ENCODE measurements around the gene MSANTD1.

Gene MSANTD1

DNA sequence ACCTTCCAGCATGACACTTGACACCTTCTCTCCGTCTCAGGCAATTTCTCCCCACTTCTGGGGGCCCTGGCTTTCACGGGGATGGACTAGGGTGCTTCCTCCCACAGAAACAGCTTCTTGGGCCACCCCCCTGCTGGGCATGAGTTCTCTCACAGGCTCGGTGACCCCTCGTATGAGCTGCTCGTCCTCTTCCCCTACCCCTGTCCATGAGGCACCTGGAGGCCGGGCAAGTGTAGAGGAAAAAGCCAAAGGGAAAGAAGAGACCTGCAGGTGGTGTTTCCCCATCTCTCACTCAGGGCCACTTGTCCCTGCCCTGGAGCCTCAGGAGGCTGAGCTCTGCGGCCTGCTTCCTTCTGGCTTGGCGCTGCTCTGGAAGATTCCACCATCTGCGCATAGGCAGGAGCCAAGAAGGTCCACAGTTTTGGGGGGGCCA, 41.9 kb downstream of the MSANTD1 start:
- peaks cover 11% of the 10 kb centered on the region for H3K4me1 ChIP-seq (ENCODE audit: control insufficient read depth, low read depth, low read length)
- no peaks in the 10 kb centered on the region for H3K36me3 ChIP-seq (ENCODE audit: control insufficient read depth, low read depth, low read length)
- H3K9me3 ChIP-seq (ENCODE audit: control insufficient read depth, low read depth, low read length): no peaks in the 10 kb centered on the region
- peaks cover 29% of the 10 kb centered on the region for H3K27me3 ChIP-seq (ENCODE audit: control insufficient read depth, insufficient read depth, low read length)
- H3K27ac ChIP-seq (ENCODE audit: low read length): no peak overlapping the region
- no peak overlapping the region for H3K9ac ChIP-seq (ENCODE audit: low read length)
- no peak overlapping the region for H3K4me3 ChIP-seq (ENCODE audit: low read length)

DNA sequence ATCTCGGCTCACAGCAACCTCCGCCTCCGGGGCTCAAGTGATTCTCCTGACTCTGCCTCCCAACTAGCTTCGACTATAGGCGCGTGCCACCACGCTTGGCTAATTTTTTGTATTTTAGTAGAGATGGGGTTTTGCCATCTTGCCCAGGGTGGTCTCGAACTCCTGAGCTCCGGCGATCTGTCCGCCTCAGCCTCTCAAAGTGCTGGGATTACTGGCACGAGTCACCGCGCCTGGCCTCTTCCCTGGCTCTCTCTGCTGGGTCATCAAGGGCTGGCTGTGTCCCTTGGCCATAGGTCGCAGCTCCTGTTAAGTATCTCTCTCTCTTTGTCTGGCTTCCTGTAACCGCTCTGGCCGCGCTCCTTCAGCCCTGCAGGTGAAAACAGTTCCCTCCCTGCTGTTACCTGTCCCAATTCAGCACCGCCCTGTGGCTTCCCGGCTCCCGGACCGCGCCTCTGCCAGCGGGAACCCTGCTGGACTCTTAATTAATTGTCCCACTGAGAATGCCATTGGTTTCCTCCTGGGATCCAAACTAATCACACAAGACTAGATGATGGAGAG, 42.5 kb downstream of the MSANTD1 start:
- Histone ChIP-seq H3K9me3 (ENCODE audit: control insufficient read depth, low read depth, low read length) (no peaks in the 10 kb centered on the region), H3K27ac (ENCODE audit: low read length) (no peak overlapping the region), H3K27me3 (ENCODE audit: control insufficient read depth, insufficient read depth, low read length) (peaks cover 29% of the 10 kb centered on the region), H3K36me3 (ENCODE audit: control insufficient read depth, low read depth, low read length) (no peaks in the 10 kb centered on the region), H3K9ac (ENCODE audit: low read length) (peak overlapping the region; percentile 34), H3K4me1 (ENCODE audit: control insufficient read depth, low read depth, low read length) (peaks cover 11% of the 10 kb centered on the region), H3K4me3 (ENCODE audit: low read length) (peak overlapping the region; percentile 74)

DNA sequence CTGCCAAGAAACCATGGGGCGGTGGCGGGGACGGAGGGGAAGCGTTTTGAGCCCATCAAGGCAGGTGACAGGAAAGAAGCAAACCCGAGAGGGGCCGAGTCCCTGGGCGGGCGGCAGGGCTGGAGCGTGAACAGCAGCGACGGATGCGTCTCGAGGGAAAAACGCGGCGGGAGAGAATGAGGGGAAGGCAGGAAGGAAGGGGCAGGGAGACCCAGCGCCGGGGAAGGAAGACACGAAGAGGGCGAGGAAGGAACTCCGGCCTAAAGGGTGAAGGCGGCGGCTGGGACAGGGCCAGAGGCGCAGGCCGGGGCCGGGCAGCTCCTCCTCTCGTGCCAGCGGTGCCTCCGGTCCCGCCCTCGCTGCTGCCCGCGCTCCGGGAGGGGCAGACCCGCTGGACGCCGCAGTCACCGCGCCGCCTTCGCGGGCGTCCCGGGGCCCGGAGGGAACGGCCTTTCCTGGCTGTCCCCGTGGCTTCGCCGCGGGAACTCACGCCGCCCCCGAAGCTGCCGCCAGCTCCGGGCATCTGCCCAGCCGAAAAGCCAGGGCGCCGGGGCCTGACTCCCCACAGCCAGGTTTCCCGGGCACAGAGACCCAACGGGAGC, 43.1 kb downstream of the MSANTD1 start:
- Histone ChIP-seq H3K4me3 (ENCODE audit: low read length) (peak overlapping the region; percentile 74), H3K27me3 (ENCODE audit: control insufficient read depth, insufficient read depth, low read length) (peaks cover 29% of the 10 kb centered on the region), H3K36me3 (ENCODE audit: control insufficient read depth, low read depth, low read length) (no peaks in the 10 kb centered on the region), H3K9me3 (ENCODE audit: control insufficient read depth, low read depth, low read length) (no peaks in the 10 kb centered on the region), H3K4me1 (ENCODE audit: control insufficient read depth, low read depth, low read length) (peaks cover 11% of the 10 kb centered on the region), H3K27ac (ENCODE audit: low read length) (no peak overlapping the region), H3K9ac (ENCODE audit: low read length) (peak overlapping the region; percentile 45)

DNA sequence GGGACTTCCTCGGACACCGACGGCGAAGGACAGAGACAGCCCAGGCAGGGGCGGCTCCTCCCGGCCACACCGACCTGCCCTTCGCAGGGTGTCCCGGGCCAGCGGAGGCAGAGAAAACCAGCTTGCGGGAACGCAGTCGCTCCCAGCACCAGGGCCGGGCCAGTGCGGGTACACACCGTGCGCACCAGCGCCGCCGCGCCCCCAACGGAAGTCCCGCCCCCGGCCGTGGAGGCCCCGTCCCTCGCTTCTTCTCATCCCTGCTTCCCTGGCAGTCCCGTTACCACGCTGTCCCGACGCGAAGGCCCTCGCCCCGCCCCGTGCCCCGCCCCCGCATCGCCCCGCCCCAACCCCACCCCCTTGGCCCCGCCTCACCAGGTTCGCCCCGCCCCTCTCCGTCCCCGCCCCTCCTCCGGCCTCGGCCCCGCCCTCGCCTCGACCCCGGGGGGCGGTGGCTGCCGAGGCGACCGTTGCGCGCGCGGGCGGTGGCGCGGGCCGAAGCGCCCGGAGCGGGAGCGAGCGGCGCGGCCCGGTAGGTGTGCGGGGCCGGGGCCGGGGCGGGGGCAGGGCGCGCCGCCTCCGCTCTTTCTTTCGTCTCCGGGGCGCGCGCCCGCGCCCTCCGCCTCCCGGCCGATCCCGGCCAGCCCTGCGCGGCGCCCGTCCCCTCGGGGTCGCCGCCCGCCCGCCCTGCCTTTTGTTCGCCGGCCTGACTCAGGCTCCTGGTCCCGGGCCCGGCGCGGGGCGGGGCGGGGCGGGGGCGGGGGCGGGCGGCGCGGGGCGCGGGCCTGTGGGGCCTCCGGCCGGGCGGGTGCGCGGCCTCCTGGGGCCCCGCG, 43.8 kb downstream of the MSANTD1 start, which contains the start of gene RGS12:
Gene RGS12, plus strand, starts transcription at position 451 of the 830 bp plus-strand sequence. CDS start 23,150 bp downstream, outside the sequence.
- Histone ChIP-seq H3K9me3 (ENCODE audit: control insufficient read depth, low read depth, low read length) (no peaks in the 10 kb centered on the region), H3K4me3 (ENCODE audit: low read length) (peak within 1 kb of the TSS; percentile 74), H3K4me1 (ENCODE audit: control insufficient read depth, low read depth, low read length) (peaks cover 11% of the 10 kb centered on the region), H3K36me3 (ENCODE audit: control insufficient read depth, low read depth, low read length) (no peaks in the 10 kb centered on the region), H3K9ac (ENCODE audit: low read length) (peak within 1 kb of the TSS; percentile 78), H3K27ac (ENCODE audit: low read length) (no peak within 1 kb of the TSS), H3K27me3 (ENCODE audit: control insufficient read depth, insufficient read depth, low read length) (peaks cover 29% of the 10 kb centered on the region)

DNA sequence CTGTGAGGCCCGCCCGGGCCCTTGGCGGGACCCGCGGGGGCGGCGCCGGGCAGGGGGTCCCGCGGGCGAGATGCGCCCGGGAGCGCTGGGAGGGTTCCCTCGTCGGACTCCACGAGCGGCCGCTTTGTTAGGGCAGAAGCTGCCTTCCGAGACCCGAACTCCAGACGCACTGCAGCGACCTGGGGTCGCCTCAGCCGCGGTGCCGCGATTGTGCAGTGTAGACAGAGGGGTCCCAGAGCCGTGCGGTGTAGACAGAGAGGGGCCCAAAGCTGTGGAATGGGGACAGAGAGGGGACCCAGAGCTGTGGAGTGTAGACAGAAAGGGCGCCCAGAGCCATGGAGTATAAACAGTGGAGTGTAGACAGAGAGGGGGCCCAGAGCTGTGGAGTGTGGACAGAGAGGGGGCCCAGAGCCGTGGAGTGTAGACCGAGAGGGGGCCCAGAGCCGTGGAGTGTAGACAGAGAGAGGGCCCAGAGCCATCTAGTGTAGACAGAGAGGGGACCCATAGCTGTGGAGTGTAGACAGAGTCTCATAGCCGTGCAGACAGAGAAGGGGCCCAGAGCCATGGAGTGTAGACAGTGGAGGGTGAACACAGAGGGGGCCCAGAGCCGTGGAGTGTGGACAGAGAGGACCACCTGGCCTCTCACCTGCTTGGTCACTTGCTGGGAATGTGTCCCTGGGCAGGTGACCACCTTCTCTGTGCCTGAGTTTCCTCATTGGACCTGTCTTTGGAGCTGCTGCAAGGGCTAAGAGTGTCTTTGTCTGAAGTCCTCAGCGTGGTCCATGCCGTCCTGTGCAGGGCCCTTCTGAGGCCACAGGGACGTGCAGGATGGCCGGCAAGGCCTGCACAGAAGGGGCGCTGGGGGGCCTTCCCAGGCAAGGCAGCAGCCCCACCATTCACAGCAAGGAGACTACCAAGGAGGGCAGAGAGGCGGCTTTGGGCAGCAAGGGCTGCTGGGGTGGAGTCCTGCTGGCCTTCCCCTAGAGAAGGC, 44.7 kb downstream of the MSANTD1 start:
- Histone ChIP-seq H3K4me1 (ENCODE audit: control insufficient read depth, low read depth, low read length) (peaks cover 11% of the 10 kb centered on the region), H3K4me3 (ENCODE audit: low read length) (peak overlapping the region; percentile 73), H3K27me3 (ENCODE audit: control insufficient read depth, insufficient read depth, low read length) (peaks cover 29% of the 10 kb centered on the region), H3K9me3 (ENCODE audit: control insufficient read depth, low read depth, low read length) (no peaks in the 10 kb centered on the region), H3K36me3 (ENCODE audit: control insufficient read depth, low read depth, low read length) (no peaks in the 10 kb centered on the region), H3K27ac (ENCODE audit: low read length) (no peak overlapping the region), H3K9ac (ENCODE audit: low read length) (peak overlapping the region; percentile 78)

DNA sequence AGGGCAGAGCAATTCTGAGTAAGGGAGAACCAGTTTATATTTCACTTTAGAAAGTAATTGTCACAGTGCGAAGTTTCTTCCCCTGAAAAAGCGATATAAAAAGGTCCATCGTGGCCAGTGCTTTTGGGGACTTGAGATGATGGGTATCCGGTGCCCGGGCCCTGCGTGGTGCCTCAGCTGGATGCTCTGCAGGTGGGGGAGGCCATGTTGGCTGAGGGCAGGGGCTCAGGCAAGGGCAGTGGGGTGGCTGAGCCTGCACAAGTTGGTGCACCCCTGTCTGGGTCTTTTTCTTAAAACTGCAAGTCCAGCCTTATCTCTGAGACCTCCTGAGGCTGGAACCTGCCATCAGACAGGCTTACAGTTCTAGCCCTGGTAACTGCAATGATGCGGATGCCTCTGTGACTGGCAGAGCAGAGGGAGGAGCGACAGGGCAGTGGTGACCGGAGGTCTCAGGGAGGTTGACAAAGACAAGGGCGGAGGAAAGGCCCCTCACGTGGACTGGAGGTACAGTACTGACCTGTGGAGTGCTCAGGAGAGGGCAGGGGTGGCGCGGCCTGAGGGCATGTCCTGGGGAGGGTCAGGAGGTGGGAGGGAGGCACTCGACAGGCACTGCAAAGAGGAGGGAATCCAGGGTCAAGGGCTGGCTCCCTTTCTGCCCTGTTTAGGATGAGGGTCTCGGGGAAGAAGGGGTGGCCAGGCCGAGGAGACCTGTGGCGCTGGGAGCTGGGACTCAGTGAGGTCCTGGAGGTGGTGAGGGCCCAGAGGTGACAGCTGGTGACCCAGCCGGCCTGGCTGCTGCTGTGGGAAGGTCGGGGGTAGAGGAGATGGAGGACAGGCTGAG, 45.7 kb downstream of the MSANTD1 start:
- Histone ChIP-seq H3K4me3 (ENCODE audit: low read length) (peak overlapping the region; percentile 73), H3K27ac (ENCODE audit: low read length) (no peak overlapping the region), H3K36me3 (ENCODE audit: control insufficient read depth, low read depth, low read length) (no peaks in the 10 kb centered on the region), H3K27me3 (ENCODE audit: control insufficient read depth, insufficient read depth, low read length) (peaks cover 28% of the 10 kb centered on the region), H3K9ac (ENCODE audit: low read length) (no peak overlapping the region), H3K4me1 (ENCODE audit: control insufficient read depth, low read depth, low read length) (peaks cover 11% of the 10 kb centered on the region), H3K9me3 (ENCODE audit: control insufficient read depth, low read depth, low read length) (no peaks in the 10 kb centered on the region)

DNA sequence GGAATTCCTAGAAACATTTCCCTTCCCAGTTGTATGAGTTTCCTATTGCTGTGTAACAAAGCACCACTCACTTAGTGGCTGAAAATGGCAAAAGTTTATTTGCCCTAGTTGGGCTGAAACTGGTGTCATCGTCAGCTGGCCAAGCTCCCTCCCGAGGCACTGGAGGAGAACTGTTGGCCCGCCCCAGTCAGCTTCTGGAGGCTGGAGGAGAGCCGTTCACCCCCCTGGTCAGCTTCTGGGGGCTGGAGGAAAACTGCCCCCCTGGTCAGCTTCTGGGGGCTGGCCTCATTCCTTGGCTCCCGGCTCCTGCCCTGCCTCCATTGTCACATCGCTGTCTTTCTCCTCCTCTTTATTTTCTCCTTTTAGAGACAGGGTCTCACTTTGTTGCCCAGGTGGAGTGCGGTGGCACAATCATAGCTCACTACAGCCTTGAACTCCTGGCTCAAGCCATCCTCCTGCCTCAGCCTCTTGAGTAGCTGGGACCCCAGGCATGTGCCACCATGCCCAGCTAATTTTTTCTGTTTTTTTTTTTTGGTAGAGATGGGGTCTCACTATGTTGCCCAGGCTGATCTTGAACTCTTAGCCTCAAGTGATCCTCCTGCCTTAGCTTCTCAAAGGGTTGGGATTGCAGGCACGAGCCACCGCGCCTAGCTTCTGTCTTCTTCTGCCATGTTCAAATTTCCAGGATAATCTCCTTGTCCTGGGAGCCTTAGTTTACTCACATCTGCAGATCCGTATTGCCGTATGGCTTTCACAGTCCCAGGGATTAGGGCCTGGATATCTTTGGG, 47.1 kb downstream of the MSANTD1 start:
- peaks cover 14% of the 10 kb centered on the region for H3K27me3 ChIP-seq (ENCODE audit: control insufficient read depth, insufficient read depth, low read length)
- no peaks in the 10 kb centered on the region for H3K36me3 ChIP-seq (ENCODE audit: control insufficient read depth, low read depth, low read length)
- peaks cover 11% of the 10 kb centered on the region for H3K4me1 ChIP-seq (ENCODE audit: control insufficient read depth, low read depth, low read length)
- no peaks in the 10 kb centered on the region for H3K9me3 ChIP-seq (ENCODE audit: control insufficient read depth, low read depth, low read length)
- no peak overlapping the region for H3K27ac ChIP-seq (ENCODE audit: low read length)
- H3K4me3 ChIP-seq (ENCODE audit: low read length): no peak overlapping the region
- no peak overlapping the region for H3K9ac ChIP-seq (ENCODE audit: low read length)

DNA sequence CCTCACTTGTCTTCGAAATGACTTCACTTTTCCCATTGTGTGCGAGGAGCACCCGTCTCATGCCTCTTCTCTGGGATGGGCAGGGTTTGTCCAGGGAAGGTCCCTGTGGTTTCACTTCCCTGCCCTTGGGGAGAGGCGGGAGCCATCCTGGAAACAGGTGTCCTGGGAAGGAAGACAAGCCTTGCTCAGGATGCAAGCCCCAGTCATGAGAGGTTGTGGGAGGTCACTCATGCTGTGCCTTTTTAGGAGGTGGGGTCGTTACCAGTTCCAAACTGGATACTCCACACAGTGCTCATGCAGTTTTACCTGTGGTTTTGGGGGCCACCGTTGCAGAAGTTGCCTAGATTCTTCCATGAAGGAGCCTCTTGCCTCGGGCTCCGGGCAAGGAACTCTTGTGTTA, 47.7 kb downstream of the MSANTD1 start:
- Histone ChIP-seq H3K9ac (ENCODE audit: low read length) (no peak overlapping the region), H3K4me1 (ENCODE audit: control insufficient read depth, low read depth, low read length) (peaks cover 7% of the 10 kb centered on the region), H3K4me3 (ENCODE audit: low read length) (no peak overlapping the region), H3K27ac (ENCODE audit: low read length) (no peak overlapping the region), H3K27me3 (ENCODE audit: control insufficient read depth, insufficient read depth, low read length) (peaks cover 8% of the 10 kb centered on the region), H3K36me3 (ENCODE audit: control insufficient read depth, low read depth, low read length) (no peaks in the 10 kb centered on the region), H3K9me3 (ENCODE audit: control insufficient read depth, low read depth, low read length) (no peaks in the 10 kb centered on the region)

DNA sequence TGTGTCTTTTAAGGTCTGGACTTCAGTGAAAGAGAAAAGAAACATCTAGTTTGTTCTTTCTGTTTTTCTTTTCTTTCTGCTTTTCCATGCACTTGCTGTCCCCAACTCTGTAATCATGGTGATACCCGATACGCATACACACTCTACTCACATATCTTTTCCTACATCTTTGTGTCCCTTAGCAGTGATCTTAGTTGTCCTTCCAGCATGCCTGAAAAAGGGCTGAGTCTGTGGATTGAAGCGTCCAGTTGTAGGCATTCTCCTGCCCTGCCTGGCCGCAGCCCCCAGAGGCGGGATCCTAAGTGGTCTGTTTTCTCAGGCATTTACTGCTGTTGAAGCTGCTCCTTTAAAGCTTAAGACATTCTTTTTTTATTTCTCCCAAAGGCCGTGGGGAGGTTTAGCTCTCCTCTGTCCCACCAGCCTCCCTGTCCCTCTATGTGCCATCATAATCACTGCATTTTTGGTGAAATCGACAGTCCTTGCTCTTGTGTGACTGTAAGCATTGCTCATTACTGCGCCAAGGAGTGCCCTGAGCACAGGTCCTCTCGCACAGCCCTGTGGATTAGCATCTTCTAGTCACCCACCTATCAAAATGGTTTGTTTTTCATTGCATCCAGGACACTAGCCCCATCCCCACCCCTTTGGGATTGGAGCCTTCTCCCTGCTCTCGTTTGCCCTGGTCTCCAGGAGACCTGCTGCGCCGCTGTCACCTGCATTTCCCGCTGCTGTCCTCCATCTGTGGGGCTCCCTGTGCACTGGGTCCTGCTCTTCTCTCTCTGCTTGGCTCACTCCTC, 48.3 kb downstream of the MSANTD1 start:
- Histone ChIP-seq H3K27me3 (ENCODE audit: control insufficient read depth, insufficient read depth, low read length) (peaks cover 4% of the 10 kb centered on the region), H3K4me3 (ENCODE audit: low read length) (no peak overlapping the region), H3K9me3 (ENCODE audit: control insufficient read depth, low read depth, low read length) (no peaks in the 10 kb centered on the region), H3K4me1 (ENCODE audit: control insufficient read depth, low read depth, low read length) (peaks cover 5% of the 10 kb centered on the region), H3K36me3 (ENCODE audit: control insufficient read depth, low read depth, low read length) (no peaks in the 10 kb centered on the region), H3K9ac (ENCODE audit: low read length) (no peak overlapping the region), H3K27ac (ENCODE audit: low read length) (no peak overlapping the region)
